CD14-positive monocyte (primary cell): Measurements from ENCODE around the gene RNF17. TPM values are rescaled to one million over a fixed set of nuclear protein-coding genes. Genes with fewer than 3 reads are reported as not detected.

ENCODE experiments used
- DNase-seq, 3 donors: peaks; one replicate each; pipeline ENCODE4 v3.0.0-alpha.2; 2011 to 2022
- H2AFZ ChIP-seq: 2 replicates; pipeline ENCODE4 v1.6.0; 2012; ENCODE audit warnings: mild to moderate bottlenecking, low read depth, low read length, inconsistent platforms; ENCODE audit not compliant: insufficient read depth, poor library complexity, severe bottlenecking
- H3K27ac ChIP-seq, 2 donors: 1 replicate in 1 of 2; 2 replicates in 1 of 2; pipeline ENCODE4 v1.5.1; 2012 to 2013; ENCODE audit warnings: low read length in 2 of 2, control low read depth in 1 of 2, inconsistent platforms in 1 of 2, low read depth in 1 of 2, mild to moderate bottlenecking in 1 of 2
- H3K27me3 ChIP-seq, 2 donors: one replicate each; pipeline versions ENCODE4 v1.6.0 to v1.6.1; 2011 to 2013; ENCODE audit warnings: low read length in 2 of 2; ENCODE audit not compliant: control insufficient read depth in 2 of 2, insufficient read depth in 2 of 2
- H3K36me3 ChIP-seq, 2 donors: replicated peaks in 1 of 2; 1 replicate in 1 of 2; 2 replicates in 1 of 2; pipeline versions ENCODE4 v1.5.1 to v1.6.1; 2012 to 2013; ENCODE audit warnings: low read length in 2 of 2, control low read depth in 1 of 2, inconsistent platforms in 1 of 2, mild to moderate bottlenecking in 1 of 2; ENCODE audit not compliant: insufficient read depth in 2 of 2, control insufficient read depth in 1 of 2
- H3K4me1 ChIP-seq, 2 donors: 1 replicate in 1 of 2; 2 replicates in 1 of 2; pipeline versions ENCODE4 v1.5.1 to v1.6.1; 2012 to 2013; ENCODE audit warnings: low read length in 2 of 2, control low read depth in 1 of 2, inconsistent platforms in 1 of 2, mild to moderate bottlenecking in 1 of 2, moderate library complexity in 1 of 2; ENCODE audit not compliant: insufficient read depth in 2 of 2, control insufficient read depth in 1 of 2
- H3K4me2 ChIP-seq: replicated peaks from 2 replicates; pipeline ENCODE3; 2012; ENCODE audit warnings: low read length, moderate library complexity, mild to moderate bottlenecking; ENCODE audit not compliant: poor library complexity, severe bottlenecking; ENCODE audit errors: extremely low read depth
- H3K4me3 ChIP-seq, 3 experiments: fragments of 200-600 bp in 1 of 3; sonication (generic) in 1 of 3; replicated peaks in 1 of 3; 1 replicate in 2 of 3; 2 replicates in 1 of 3; pipeline ENCODE4 v1.5.1; 2011 to 2013; ENCODE audit warnings: low read length in 3 of 3, mild to moderate bottlenecking in 3 of 3, control low read depth in 2 of 3, low read depth in 2 of 3, inconsistent platforms in 1 of 3, moderate library complexity in 1 of 3
- H3K79me2 ChIP-seq: 2 replicates; pipeline ENCODE4 v1.6.0; 2012; ENCODE audit warnings: mild to moderate bottlenecking, control low read depth, inconsistent platforms, low read length, moderate library complexity; ENCODE audit not compliant: insufficient read depth
- H3K9ac ChIP-seq: 2 replicates; pipeline ENCODE4 v1.6.0; 2017; ENCODE audit warnings: low read length, mild to moderate bottlenecking; ENCODE audit not compliant: insufficient read depth, poor library complexity, severe bottlenecking
- H3K9me3 ChIP-seq, 2 donors: replicated peaks in 1 of 2; 1 replicate in 1 of 2; 2 replicates in 1 of 2; pipeline versions ENCODE4 v1.5.1 to v1.6.1; 2012 to 2013; ENCODE audit warnings: low read length in 2 of 2, control low read depth in 1 of 2; ENCODE audit not compliant: control insufficient read depth in 1 of 2, insufficient read depth in 1 of 2
- H4K20me1 ChIP-seq: 2 replicates; pipeline ENCODE4 v1.6.0; 2012; ENCODE audit warnings: mild to moderate bottlenecking, low read length, control low read depth, moderate library complexity; ENCODE audit not compliant: insufficient read depth
- H3K27ac Mint-ChIP-seq, 7 donors: one replicate each; pipeline ENCODE4 v1.8.0; 2020; ENCODE audit warnings: mild to moderate bottlenecking in 7 of 7, mixed read lengths in 7 of 7, moderate library complexity in 6 of 7, inconsistent platforms in 2 of 7
- H3K27me3 Mint-ChIP-seq, 3 donors: one replicate each; pipeline ENCODE4 v1.8.0; 2021 to 2022; ENCODE audit warnings: low read depth in 3 of 3, mild to moderate bottlenecking in 3 of 3, mixed read lengths in 3 of 3, moderate library complexity in 3 of 3, inconsistent platforms in 1 of 3
- H3K36me3 Mint-ChIP-seq, 2 donors: one replicate each; pipeline ENCODE4 v1.8.0; 2020; ENCODE audit warnings: mixed read lengths in 2 of 2, inconsistent platforms in 1 of 2, mild to moderate bottlenecking in 1 of 2
- H3K4me1 Mint-ChIP-seq: one replicate; pipeline ENCODE4 v1.8.0; 2020; ENCODE audit warnings: mild to moderate bottlenecking, mixed read lengths
- H3K4me3 Mint-ChIP-seq, 2 donors: one replicate each; pipeline ENCODE4 v1.8.0; 2020; ENCODE audit warnings: mild to moderate bottlenecking in 2 of 2, mixed read lengths in 2 of 2, moderate library complexity in 1 of 2
- H3K9me3 Mint-ChIP-seq, 7 donors: one replicate each; pipeline ENCODE4 v1.8.0; 2020 to 2022; ENCODE audit warnings: mixed read lengths in 7 of 7, mild to moderate bottlenecking in 6 of 7, moderate library complexity in 6 of 7, inconsistent platforms in 2 of 7
- WGBS: methylation state at CpG from one replicate; pipeline ENCODE4 v1.1.5; 2013; ENCODE audit warnings: missing lambda C conversion rate; ENCODE audit not compliant: insufficient coverage; 5-methylcytosine and 5-hydroxymethylcytosine counted together
- intact Hi-C, 2 donors: fragments of 100-400 bp; cut with micrococcal nuclease; formaldehyde crosslinking; loops; one replicate each; pipeline versions ENCODE4 v1.15.0 to v1.15.1; 2023
- polyA plus RNA-seq, 3 donors: library from polyadenylated mRNA; depleted of rRNA in 1 of 3; unstranded in 2 of 3; stranded (reverse) in 1 of 3; fragments of 300-500 nt in 2 of 3; fragments of >200 nt in 1 of 3; fragmentation: Illumina TruSeq in 2 of 3; gene quantifications; 1 replicate in 2 of 3; 2 replicates in 1 of 3; pipeline ENCODE4 v1.2.3, GENCODE V29; 2012 to 2021
- TF ChIP-seq, protein P1 (sequence below): fragments of 200-600 bp; IDR thresholded peaks from one replicate; pipeline ENCODE4 v1.8.0; 2022; ENCODE audit warnings: antibody characterized with exemption, mild to moderate bottlenecking

Gene RNF17
- polyA plus RNA-seq, 3 donors: not detected

DNA sequence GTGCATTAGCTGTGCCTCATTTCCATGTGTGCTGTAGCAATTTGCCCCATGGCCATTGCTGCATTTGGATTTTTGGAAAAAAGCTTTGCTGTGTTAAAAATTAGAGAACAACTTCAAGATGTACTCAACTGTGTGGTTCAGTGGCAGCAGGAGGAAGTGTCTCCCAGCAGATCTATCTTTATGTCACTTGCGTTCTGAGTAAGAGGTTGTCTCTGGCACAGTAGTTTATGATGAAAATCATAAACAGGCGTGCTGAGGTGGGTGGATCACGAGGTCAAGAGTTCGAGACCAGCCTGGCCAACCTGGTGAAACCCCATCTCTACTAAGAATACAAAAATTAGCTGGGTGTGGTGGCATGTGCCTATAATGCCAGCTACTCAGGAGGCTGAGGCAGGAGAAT is 29.0 kb upstream of the RNF17 start:
- Mint-ChIP-seq H3K36me3 (no peaks in the 10 kb centered on the region), H3K9me3 (peaks cover 6 to 15% (median 9%) of the 10 kb centered on the region in 7 donors), H3K4me3 (no peak overlapping the region), H3K27ac (no peak overlapping the region), H3K4me1 (no peaks in the 10 kb centered on the region), H3K27me3 (peaks cover 0 to 6% (median 3%) of the 10 kb centered on the region in 3 donors)
- H3K4me1 ChIP-seq: no peaks in the 10 kb centered on the region
- H3K36me3 ChIP-seq: no peaks in the 10 kb centered on the region
- H3K4me2 ChIP-seq: no peak overlapping the region
- H3K27me3 ChIP-seq: no peaks in the 10 kb centered on the region
- H3K4me3 ChIP-seq: no peak overlapping the region
- DNase-seq: no peak
- no peaks in the 10 kb centered on the region for H3K79me2 ChIP-seq
- H4K20me1 ChIP-seq: no peaks in the 10 kb centered on the region
- no peak overlapping the region for H3K27ac ChIP-seq
- no CpG with 5 or more reads among the region's 4 CpGs for WGBS
- no peak overlapping the region for H3K9ac ChIP-seq
- H2AFZ ChIP-seq: no peak overlapping the region
- TF ChIP-seq, protein P1, sequence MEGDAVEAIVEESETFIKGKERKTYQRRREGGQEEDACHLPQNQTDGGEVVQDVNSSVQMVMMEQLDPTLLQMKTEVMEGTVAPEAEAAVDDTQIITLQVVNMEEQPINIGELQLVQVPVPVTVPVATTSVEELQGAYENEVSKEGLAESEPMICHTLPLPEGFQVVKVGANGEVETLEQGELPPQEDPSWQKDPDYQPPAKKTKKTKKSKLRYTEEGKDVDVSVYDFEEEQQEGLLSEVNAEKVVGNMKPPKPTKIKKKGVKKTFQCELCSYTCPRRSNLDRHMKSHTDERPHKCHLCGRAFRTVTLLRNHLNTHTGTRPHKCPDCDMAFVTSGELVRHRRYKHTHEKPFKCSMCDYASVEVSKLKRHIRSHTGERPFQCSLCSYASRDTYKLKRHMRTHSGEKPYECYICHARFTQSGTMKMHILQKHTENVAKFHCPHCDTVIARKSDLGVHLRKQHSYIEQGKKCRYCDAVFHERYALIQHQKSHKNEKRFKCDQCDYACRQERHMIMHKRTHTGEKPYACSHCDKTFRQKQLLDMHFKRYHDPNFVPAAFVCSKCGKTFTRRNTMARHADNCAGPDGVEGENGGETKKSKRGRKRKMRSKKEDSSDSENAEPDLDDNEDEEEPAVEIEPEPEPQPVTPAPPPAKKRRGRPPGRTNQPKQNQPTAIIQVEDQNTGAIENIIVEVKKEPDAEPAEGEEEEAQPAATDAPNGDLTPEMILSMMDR: no peak
- no peaks in the 10 kb centered on the region for H3K9me3 ChIP-seq
- intact Hi-C loops: no loop called here

GRCh38 chr13:24737042-24737441 is 26.9 kb upstream of the RNF17 start:
- DNase-seq: no peak
- 100% methylated on average over 4 of the region's 6 CpGs for WGBS
- no peaks in the 10 kb centered on the region for H3K27me3 ChIP-seq
- no peaks in the 10 kb centered on the region for H4K20me1 ChIP-seq
- TF ChIP-seq, protein P1: no peak
- Mint-ChIP-seq H3K36me3 (no peaks in the 10 kb centered on the region), H3K4me3 (no peak overlapping the region), H3K27me3 (peaks cover 0 to 6% (median 3%) of the 10 kb centered on the region in 3 donors), H3K27ac (no peak overlapping the region), H3K4me1 (no peaks in the 10 kb centered on the region), H3K9me3 (peaks cover 0 to 4% (median 0%) of the 10 kb centered on the region in 7 donors)
- intact Hi-C loops: no loop called here
- no peak overlapping the region for H3K4me3 ChIP-seq
- H3K9me3 ChIP-seq: no peaks in the 10 kb centered on the region
- H2AFZ ChIP-seq: no peak overlapping the region
- no peaks in the 10 kb centered on the region for H3K36me3 ChIP-seq
- no peak overlapping the region for H3K9ac ChIP-seq
- H3K79me2 ChIP-seq: no peaks in the 10 kb centered on the region
- no peaks in the 10 kb centered on the region for H3K4me1 ChIP-seq
- no peak overlapping the region for H3K4me2 ChIP-seq
- H3K27ac ChIP-seq: no peak overlapping the region
